ENCODE measurements around the gene NPFF.
"Not testable (repeated sequence)": the region's sequence is repeated elsewhere in the genome, so short reads cannot be mapped to it uniquely, and the experiment has no call there.

Gene NPFF

DNA sequence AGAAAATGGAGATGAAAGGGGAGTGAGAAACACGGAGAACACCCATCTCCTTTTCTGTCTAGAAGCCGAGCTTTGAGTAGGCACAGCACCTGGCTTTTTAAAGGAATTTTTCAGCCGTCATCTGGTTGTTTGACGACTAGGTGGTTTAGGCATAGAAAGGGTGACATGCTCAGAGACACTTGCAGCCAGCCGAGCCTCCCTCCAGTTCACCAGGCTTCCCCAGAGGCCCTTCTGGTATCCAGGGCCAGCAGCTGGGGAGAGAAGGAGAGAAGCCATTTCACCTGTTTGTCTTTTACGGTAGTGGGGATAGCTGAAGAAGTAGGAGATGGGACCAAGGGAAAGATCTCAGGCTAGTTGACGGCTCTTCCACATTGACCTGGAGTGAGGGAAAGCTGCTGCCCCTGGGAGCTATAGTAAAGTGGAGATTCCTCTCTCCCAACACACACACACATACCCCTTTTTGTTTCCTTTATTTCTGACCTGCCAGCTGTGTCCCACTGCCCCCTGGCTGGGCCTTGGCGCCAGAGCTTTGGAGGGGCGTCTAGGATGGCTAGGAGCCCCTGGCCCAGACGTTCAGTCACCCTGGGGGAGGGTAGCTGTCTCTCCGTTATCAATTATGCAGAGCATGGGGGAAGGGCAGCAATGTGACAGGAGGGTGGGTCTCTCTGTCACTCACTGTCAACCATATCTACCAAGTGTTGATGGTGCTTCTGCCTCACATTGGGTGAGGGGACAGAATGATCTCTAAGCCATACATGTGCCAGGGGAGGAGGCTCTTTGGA, 13.5 kb downstream of the NPFF start:
- DNase-seq = peak; percentile 26

DNA sequence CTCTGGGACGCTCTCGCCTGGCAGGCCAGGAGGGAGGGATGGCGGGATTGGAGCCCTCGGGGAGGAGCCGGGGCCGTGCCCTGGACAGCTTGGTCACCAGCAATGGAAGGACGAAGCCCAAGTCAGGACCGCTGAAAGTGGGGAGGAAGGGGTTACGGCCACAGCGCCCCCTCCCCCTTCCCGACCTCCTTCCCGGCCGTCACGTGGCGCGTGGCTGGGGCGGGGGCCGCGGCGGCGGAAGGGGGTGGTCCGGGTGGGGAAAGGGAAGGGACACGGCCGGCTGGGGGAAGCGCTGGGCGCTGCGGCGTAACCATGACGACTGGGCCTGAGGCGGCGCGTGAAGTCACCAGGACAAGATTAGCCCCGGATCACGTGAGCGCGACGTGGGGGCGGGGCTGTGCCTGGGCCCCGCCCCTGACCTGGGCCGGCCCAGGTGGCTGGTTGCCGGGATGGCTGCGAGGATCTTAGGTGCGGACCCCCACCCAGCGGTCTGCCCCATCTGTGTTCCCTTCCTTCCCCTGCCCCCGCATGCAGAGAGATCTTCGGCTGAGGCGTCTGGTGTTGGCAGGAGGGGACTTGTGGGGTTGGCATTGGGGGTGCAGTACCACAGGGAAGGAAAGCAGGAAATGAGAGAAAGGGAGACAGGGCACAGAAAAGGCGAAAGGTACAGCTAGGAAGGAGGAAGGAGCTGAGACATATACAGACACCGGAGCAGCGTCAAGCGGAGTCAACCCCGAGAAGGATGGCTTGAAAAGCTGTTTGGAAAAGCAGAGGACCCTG, 14.3 kb downstream of the NPFF start:
- DNase-seq = peak; percentile 95

DNA sequence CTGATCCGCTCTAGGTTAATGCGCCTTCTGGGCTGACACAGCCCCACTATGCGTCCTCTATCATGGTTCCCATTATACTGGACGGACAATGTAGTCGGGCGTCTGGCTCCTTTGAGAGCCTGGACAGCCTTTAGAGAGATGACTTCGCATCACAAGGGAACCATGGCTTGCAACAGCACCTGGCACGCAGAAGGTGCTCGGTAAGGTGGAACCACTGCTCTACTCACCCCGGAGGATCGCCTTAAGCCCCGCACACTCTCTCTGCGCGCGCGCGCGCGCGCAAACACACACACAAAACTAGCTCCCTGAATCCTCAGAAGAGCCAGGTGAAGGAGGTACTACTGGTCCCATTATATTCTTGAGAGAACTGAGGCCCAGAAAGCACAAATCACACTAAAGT, 15.1 kb downstream of the NPFF start:
- DNase-seq = peak; percentile 16

DNA sequence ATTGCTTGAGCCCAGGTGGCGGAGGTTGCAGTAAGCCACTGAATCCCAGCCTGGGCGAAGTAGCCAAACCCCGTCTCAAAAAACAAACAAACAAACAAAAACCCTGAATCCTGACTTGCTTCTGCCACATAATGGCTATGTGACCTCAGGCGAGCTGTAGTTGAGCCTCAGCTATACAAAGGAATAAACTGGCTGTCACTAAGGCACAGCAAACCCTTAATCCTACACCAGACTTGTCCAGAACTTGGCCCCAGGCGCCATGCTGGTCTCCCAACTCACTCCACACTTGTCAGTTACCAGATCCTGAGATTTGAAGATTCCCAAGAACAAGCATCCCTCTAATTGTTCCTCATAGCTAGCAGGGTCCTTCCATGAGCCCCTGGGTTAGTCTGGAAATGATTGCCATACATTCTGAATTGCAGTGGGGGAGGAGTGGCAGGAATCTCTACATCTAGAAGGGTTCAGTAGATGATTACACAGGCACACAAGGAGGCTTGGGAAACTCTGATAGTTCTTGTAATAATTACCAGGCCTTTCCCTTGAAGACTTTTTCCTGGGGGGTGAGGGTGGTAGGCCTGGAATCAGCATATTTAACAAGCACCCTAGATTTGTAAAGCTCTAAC, 17.9 kb downstream of the NPFF start:
- no peak for DNase-seq

DNA sequence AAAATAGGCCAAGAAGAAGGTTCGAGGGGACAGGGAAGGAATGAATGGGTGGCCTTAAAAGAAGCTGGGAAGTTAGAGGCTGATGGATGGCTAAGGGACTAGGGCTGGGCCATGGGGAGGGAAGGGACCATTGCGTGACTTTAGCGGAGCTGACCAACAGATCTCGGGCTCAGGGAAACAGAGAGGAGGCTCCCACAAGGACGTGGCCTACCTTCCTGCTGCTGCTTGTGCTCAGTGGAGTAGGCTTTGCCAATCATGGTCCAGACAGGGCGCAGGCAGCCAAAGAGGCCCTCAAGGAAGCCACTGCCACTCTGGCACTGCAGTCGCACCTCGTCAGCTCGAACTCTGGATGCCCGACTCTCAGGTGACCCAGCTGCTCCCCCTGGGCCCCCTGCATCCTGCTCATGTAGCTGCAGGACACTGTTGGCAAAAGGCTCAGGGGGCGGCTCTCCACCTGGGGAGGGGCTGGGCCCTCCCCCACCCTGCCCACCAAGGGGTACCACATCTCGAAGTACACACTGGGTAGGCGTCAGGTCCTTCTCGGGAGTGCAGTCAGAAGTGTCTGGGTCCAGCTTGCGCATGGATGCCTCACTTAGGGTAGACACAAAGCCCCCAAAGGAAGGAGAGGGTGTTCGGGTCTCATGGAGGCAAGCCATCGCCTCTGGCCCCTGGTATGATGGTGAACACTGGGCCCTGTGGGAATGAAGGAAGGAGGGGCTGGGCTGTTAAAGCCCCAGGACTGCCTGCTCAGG, 20.4 kb downstream of the NPFF start:
- no peak for DNase-seq

DNA sequence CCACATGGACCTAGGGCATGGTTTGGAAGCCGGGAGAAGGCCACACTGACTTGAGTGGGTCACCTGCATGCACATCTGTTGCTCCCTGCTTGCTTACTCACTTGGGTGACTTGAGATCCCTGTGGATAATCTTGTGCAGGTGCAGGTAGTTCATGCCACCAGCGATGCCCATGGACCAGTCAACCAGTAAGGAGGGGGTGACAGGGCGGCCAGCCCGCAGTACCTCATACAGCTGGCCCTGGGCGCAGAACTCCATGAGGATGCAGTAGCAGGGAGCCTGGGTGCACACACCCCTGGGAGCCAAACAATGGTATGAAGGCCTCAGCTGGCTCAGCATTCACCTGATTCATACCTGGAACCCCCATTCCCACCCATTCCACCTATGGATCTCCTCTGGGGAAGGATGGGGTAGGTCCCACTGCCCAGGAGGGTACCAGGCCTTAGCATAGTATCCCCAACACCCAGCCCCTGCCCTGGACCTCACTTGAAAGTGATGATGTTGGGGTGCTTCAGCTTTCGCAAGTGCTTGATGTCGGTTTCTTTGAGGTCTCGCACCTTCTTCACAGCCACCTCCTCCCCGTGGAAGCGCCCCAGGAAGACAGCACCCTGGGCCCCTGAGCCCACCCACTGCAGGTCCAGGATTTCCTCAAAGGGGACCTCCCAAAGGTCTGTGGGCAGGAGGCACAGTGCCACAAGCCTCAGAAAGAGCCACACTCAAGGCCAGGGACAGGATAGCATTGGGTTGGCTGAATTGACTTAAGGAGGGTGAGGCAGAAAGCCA, 21.1 kb downstream of the NPFF start:
- no peak for DNase-seq

DNA sequence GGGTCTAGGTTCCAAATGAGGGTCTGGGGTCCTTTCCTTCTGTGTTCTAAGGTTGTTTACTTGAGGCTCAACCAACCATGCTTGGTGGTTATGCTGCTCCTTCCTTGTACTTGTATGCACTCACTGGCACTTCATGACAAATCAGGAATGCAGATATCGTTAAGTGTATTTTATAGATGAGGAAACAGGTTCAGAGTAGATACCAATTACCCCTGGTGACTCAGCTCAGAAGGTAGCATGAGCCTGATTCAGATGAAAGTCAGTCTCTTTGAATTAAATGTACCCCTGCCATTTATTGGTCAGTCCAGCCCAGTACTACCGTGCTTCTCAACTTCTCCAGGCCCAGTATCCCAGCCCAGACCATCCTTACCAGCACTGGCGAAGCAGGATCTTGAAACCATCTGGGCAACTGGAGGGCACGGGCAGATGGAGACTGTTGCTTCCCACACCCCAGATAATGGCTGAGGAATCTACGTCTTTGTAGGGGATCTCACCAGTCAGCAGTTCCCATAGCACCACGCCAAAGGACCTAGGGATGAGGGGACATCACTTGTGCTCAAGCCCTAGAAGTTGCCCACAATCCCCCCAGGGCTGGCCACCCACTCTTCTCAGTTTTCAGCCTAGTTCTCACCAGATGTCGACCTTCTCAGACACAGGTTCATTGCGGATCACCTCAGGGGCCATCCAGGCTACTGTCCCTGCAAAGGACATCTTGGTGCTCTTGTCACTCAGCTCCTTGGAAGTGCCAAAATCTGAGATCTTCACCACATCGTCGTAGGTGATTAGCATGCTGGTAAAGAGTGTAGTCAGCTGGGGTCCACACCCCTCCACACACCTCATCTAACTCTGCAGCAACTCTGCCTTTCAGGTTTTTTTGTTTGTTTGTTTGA, 22.4 kb downstream of the NPFF start:
- no peak for DNase-seq

DNA sequence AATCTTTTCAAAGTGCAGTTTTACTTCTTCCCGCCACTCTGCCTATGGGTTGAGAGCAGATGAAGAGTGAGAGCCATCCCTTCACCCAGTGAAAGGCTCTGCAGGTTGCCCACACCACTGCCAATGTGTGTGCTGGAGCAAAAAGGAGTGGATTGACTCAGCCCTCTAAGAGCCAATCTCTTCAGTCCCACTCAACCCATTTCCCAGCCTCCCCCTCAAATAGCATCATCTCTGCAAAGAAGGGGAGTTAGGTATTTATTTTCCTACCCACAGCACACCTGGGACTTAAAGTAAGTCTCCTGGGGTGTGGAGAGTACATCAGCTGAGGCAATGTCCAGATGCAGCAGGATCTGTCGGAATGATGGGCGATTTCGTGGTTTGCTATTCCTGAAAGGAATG, 23.3 kb downstream of the NPFF start:
- no peak for DNase-seq

DNA sequence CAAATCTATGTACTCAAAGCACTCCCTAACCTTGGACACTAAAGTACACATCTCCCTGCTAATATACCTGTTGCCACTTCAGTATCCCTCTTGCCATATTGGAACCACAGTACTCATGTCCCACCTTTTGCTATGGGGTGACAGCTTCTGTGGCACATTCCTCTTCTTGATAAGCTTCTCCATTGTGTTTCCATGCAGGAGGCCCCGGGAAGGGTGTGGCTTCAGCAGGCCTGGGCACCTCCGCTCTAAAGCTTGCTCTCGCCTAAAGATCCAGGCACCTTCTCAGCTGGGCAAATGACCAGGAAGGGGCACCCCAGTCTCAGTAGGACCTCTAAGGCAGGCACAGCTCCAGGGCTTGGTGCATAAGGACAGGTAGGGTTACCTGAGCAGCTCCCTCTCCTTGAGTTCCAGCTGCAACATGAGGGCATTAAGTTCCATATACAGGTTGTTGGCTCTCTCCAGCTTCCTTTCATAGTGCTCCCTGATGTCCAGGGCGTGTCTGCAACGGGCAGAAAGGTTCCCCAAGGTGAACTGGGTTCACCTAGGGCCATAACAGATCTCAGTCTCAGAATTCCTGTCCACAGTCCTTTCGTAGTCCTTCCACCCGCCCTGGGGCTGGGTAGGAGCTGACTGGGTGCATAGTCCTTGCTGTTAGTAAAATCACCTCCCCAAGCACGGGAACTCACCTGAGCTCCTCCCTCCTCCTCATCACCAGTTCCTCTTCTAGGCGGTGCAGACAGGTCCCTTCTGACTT, 23.9 kb downstream of the NPFF start:
- DNase-seq = no peak

DNA sequence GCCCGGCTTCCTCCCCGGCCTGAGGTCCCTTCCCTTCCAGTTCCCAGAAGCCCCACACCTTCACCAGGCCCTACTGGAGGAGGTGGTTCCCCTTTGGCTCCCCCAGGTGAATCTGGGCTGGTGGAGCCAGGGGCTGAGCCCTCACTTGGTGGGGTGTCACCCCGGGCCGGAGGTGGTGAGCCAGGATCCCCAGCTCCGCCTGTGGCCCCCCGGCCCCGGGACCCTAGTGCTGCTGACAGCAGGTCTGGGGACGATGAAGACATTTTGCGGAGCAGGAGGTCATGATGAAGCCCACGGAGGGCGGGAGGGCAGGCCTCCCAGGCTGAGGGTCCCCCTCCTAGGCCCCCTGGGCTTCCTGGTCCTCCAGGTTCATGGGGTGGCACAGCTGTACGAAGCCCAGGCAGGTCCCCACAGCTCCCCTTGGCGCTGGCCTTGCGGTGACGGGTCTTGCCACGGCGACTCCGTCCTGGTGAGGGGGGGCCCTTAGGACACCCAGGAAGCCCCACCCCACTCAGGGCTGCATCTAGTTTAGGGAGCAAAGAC, 24.6 kb downstream of the NPFF start:
- DNase-seq = no peak

DNA sequence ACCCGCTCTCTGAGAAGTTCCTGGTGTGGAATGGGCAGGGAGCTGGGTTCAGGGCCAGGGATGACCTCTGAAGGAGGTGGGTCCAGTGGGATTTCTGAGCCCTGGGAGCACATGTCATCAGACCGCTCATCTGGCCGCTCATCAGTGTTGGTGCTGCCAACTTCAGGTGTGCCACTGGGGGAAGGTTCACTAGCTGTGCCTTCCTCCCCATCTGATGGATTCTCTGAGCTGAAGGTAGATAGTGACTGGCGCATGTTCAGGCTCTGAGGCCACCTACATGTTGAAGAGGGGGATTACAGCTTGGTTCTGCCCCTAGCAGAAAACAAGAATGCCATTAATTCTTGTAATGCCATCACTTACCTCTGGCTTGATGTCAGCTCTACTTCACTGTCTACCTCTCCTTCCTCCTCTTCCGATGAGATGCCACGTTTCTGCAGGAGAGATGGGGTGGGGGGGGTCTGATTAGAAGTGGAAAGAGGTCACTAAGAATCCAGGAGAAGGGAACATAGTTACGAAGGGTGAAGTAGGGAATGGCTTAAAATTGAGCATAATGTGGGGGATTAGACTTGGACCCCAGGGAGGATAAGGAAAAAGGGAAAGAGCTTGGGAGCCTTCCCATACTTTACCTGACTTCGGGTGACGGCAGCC, 25.2 kb downstream of the NPFF start:
- no peak for DNase-seq

DNA sequence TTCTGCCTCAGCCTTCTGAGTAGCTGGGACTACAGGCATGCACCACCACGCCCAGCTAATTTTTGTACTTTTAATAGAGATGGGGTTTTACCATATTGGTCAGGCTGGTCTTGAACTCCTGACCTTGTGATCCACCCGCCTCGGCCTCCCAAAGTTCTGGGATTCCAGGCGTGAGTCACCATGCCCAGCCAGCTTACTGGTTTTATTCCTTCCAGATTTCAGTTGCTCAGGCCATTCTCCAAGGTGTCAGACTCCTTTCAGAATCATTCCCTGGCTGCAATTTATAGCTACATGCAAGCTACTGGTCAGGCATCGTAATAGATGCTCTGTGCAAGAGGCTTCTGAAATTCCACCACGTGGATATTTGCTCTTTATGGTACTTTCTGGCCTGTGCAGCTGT, 25.8 kb downstream of the NPFF start:
- not testable (repeated sequence) for DNase-seq

DNA sequence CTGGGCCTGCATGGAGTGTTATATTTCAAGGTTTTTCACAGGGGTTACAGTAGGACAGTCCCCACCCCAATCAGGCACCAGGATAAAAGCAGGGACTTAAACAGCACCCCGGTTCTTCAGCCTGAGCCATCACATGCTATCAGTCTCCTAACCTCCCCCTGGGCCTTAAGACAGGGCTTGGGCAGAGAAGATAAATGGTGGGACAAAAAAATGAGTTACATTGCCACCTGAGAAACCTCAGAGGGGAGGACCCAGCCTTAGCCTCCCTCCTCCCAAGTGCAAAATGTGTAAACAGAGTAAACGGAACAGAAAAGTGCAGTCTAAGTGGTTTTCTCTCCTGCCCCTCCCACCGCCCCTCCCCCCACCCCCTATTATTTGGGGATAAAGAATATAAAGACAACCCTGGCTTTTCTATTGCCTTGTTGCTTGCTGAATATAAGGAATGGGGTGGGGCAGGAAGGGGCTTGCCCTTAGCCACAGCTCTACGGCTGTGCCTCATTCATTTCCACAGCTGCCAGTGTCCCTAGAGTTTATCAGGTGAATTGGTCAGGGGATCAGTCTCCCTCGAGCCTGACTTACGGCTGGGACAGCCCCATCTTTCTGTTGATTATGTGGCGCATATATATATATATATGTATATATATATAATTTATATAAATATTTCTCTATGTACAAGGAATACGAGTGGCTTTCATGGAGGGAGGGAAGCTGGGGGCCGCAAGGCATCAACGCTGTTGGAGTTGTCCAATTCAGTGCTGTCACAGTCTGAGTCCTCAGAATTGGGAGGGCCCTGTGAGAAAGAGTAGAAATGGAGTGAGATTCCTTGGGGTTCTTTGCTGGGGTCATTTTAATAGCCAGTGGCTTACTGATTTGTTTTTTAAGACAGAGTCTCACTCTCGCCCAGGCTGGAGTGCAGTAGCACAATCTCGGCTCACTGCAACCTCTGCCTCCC, 26.5 kb downstream of the NPFF start:
- DNase-seq = no peak

DNA sequence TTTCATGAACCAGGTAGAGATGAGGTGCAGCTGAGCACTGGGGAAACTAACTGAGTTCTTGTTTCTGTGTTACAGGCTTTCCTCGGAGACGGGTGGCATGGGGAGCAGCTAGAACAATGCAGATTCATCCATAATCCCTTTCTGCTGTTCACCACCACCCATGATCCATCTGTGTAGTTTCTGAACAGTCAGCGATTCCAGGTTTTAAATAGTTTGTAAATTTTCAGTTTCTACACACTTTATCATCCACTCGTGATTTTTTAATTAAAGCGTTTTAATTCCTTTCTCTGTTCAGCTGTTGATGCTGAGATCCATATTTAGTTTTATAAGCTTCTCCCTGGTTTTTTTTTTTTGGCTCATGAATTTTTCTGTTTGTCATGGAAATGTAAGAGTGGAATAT, 28.0 kb downstream of the NPFF start:
- DNase-seq = no peak

DNA sequence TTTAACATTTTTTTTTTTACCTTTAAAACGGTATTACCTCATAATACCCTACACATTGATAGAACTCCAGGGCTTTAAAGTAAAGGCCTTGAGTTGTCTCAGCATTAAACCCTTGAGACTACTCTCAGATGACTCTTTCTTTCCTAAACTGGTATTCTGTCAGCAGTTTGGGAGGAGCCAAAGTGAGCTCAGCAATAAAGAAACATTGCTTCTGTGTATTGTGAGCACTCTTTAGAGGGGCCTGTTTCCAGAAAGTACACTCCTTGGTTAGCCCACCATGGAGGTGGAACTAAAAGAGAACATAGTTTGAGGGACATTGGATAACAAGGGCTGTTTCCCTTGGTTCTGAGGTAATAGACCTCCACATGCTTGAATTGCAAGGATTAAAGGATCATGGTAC, 28.4 kb downstream of the NPFF start:
- no peak for DNase-seq

DNA sequence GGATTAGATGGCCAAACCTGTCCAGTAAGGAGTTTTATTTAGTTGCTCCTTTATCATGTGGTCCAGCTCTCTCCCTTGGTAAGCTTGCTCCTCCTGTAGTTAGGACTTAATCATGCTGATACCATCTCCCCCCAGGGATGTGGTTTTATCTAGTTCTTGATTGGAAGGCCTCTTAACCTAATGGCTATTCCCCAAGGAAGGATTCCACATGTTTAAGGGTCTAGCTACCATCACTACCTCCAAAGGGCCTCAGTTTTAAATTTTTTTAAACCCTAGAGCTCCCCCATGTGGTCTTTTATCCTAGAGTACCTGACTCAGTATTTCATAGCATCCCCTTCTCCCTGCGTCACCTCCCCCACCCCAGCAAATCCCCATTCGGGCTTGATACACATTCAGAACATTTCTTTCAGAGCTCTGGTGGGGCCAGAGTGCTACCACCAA, 30.5 kb downstream of the NPFF start:
- DNase-seq = no peak

DNA sequence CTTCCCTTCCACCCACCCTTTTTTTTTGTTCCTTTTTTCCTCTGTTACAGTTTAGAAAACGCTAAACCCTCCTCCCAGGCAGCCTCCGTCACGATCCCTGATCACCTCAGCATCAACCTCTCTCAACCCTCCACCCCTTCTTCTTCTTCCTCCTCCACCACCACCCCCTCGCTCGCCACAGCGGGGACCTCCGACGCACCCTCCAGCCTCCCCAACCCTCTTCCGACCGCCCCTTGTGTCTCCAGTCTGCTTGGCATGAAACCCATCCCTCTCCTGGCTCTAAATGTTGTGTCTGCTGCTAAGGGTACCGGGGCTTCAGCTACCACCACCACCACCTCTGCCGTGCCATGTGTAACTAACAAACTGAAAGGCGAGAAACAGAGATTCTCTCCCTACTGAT, 32.5 kb downstream of the NPFF start:
- DNase-seq = no peak

DNA sequence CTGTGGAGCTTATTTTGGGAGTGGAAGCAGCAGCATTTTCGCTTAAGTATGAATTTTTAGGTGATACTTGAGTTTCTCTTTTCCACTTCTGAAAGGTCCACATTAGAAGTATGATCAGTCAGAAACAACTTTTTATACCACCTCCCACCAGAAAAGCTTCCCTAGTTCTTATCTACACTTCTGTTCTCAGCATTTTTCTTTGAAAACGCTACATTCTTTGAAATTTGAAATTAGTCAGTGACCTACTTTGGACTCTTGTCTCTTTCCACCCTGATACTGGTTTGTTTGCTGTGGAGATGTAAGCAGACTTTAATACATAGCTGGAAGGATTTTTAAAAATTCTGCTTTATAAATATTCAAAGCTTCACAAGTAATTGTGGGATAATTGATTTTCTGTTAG, 33.2 kb downstream of the NPFF start:
- DNase-seq = no peak

Data from NCI-H345 (cell line).